ENCODE measurements around the gene TERT. TPM values are rescaled to one million over a fixed set of nuclear protein-coding genes. Genes with fewer than 3 reads are reported as not detected.

Gene TERT
- polyA plus RNA-seq, 1 donor from 2014 or later, result not detected

DNA sequence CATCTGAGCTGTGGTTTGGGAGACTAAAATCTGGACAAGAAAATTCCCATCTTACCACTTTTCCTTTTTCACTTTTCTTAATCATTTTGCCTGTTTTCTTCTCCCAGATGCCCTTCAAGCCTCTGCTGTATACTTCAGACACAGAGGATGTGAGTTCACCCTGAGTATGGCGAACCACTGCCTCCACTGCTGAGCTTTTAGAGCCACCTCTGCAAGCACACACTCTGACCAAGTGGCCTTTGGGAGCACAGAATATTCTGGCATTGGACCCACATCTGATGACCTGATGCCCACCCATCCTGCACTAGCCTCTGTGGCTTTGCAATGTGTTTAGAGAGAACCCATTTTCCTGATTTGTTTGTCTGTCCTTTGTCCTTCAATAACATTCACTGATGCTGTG is 32.5 kb downstream of the TERT start:
- Histone ChIP-seq H3K79me2 (replicated peaks; ENCODE audit: insufficient read depth, low read length) (no peaks in the 10 kb centered on the region), H3K4me3 (ENCODE audit: low read length) (no peak overlapping the region), H3K27ac (ENCODE audit: low read length) (no peak overlapping the region), H2AFZ (ENCODE audit: low read depth, low read length) (no peak overlapping the region), H3K27me3 (ENCODE audit: insufficient read depth, low read depth, low read length) (no peaks in the 10 kb centered on the region), H3K4me2 (ENCODE audit: low read length) (no peak overlapping the region), H3K9me2 (ENCODE audit: insufficient read depth, low read length) (no peaks in the 10 kb centered on the region), H4K20me1 (ENCODE audit: insufficient read depth) (no peaks in the 10 kb centered on the region), H3K9ac (ENCODE audit: low read length) (no peak overlapping the region), H3F3A (ENCODE audit: insufficient read depth, low read length, poor library complexity, severe bottlenecking) (no peaks in the 10 kb centered on the region), H3K9me3 (ENCODE audit: low read length) (peaks cover 8% of the 10 kb centered on the region), H3K36me3 (ENCODE audit: insufficient read depth, low read length) (no peaks in the 10 kb centered on the region)
- no peak for TF ChIP-seq EZH2 (IDR thresholded peaks at IDR 0.05; ENCODE audit: borderline replicate concordance, insufficient read depth, low read length, poor library complexity, severe bottlenecking)
- TF ChIP-seq TAF1 (IDR thresholded peaks at IDR 0.05; ENCODE audit: low read depth), result no peak
- TF ChIP-seq, protein P1, sequence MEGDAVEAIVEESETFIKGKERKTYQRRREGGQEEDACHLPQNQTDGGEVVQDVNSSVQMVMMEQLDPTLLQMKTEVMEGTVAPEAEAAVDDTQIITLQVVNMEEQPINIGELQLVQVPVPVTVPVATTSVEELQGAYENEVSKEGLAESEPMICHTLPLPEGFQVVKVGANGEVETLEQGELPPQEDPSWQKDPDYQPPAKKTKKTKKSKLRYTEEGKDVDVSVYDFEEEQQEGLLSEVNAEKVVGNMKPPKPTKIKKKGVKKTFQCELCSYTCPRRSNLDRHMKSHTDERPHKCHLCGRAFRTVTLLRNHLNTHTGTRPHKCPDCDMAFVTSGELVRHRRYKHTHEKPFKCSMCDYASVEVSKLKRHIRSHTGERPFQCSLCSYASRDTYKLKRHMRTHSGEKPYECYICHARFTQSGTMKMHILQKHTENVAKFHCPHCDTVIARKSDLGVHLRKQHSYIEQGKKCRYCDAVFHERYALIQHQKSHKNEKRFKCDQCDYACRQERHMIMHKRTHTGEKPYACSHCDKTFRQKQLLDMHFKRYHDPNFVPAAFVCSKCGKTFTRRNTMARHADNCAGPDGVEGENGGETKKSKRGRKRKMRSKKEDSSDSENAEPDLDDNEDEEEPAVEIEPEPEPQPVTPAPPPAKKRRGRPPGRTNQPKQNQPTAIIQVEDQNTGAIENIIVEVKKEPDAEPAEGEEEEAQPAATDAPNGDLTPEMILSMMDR (IDR thresholded peaks at IDR 0.05; ENCODE audit: poor library complexity, severe bottlenecking), result no peak
- no peak for TF ChIP-seq MXI1 (conservative IDR thresholded peaks at IDR 0.05; ENCODE audit: poor library complexity, severe bottlenecking)
- TF ChIP-seq REST (IDR thresholded peaks at IDR 0.05; ENCODE audit: borderline replicate concordance), result no peak
- TF ChIP-seq EP300 (conservative IDR thresholded peaks at IDR 0.05; ENCODE audit: poor library complexity, severe bottlenecking), result no peak
- TF ChIP-seq SMC3 (conservative IDR thresholded peaks at IDR 0.05; ENCODE audit: poor library complexity), result no peak
- no peak for TF ChIP-seq RAD21 (conservative IDR thresholded peaks at IDR 0.05)
- no peak for TF ChIP-seq POLR2AphosphoS5 (IDR thresholded peaks at IDR 0.05)

- H3K36me3 ChIP-seq (ENCODE audit: insufficient read depth, low read length), result no peaks in the 10 kb centered on the region
- H3K9me2 ChIP-seq (ENCODE audit: insufficient read depth, low read length), result no peaks in the 10 kb centered on the region
- H3K79me2 ChIP-seq (replicated peaks; ENCODE audit: insufficient read depth, low read length), result no peaks in the 10 kb centered on the region
- no peaks in the 10 kb centered on the region for H3K27me3 ChIP-seq (ENCODE audit: insufficient read depth, low read depth, low read length)
- H3K4me3 ChIP-seq (ENCODE audit: low read length), result no peak overlapping the region
- no peak overlapping the region for H3K27ac ChIP-seq (ENCODE audit: low read length)
- no peak overlapping the region for H3K9ac ChIP-seq (ENCODE audit: low read length)
- H3K9me3 ChIP-seq (ENCODE audit: low read length), result peaks cover 8% of the 10 kb centered on the region
- H2AFZ ChIP-seq (ENCODE audit: low read depth, low read length), result no peak overlapping the region
- TF ChIP-seq SMC3 (conservative IDR thresholded peaks at IDR 0.05; ENCODE audit: poor library complexity), result no peak
- TF ChIP-seq TAF1 (IDR thresholded peaks at IDR 0.05; ENCODE audit: low read depth), result no peak
- TF ChIP-seq RAD21 (conservative IDR thresholded peaks at IDR 0.05), result no peak
- no peak for TF ChIP-seq EZH2 (IDR thresholded peaks at IDR 0.05; ENCODE audit: borderline replicate concordance, insufficient read depth, low read length, poor library complexity, severe bottlenecking)
- TF ChIP-seq REST (IDR thresholded peaks at IDR 0.05; ENCODE audit: borderline replicate concordance), result no peak
- no peak for TF ChIP-seq EP300 (conservative IDR thresholded peaks at IDR 0.05; ENCODE audit: poor library complexity, severe bottlenecking)
- no peak for TF ChIP-seq MXI1 (conservative IDR thresholded peaks at IDR 0.05; ENCODE audit: poor library complexity, severe bottlenecking)
- TF ChIP-seq, protein P1 (IDR thresholded peaks at IDR 0.05; ENCODE audit: poor library complexity, severe bottlenecking), result no peak
- TF ChIP-seq POLR2AphosphoS5 (IDR thresholded peaks at IDR 0.05), result no peak
- no peaks in the 10 kb centered on the region for H3F3A ChIP-seq (ENCODE audit: insufficient read depth, low read length, poor library complexity, severe bottlenecking)
- no peak overlapping the region for H3K4me2 ChIP-seq (ENCODE audit: low read length)
- no peaks in the 10 kb centered on the region for H4K20me1 ChIP-seq (ENCODE audit: insufficient read depth)
Observed at GRCh38 chr5:1261643-1262042, 33.2 kb downstream of the TERT start.

All from neural cell (in vitro differentiated cells).